ENCODE results near the gene FGD1. TPM values are rescaled to one million over a fixed set of nuclear protein-coding genes. Genes with fewer than 3 reads are reported as not detected.

The FGD1 gene
- total and polyA plus RNA-seq, 2 of the 8 experiments (the other 6 are each of a cell fraction or from before 2014, with no cell fraction given) = 6.8 to 34.9 TPM

DNA sequence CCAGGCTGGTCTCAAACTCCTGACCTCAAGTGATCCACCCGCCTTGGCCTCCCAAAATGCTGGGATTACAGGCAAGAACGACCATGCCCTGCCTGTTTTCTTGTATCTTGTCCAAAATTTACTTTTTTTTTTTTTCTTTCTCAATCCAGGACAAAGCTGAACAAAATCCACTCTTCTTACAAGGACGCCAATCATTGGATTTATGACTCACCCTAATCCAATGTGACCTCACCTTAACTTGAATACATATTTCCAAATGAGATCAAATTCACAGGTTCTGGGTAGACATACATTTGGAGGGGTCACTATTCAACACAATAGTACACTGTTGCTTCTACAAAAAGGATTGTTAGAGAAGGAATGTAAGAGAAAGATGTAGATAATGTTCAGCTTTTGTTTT, 73.9 kb downstream of the FGD1 start:
- Histone ChIP-seq H3K4me3 (ENCODE audit: extremely low read depth in 1 of 4, insufficient read depth in 2 of 4, low read depth in 3 of 4, low read length in 4 of 4) (no peak overlapping the region), H3K23ac (ENCODE audit: insufficient read length) (no peak overlapping the region), H4K91ac (replicated peaks; ENCODE audit: insufficient read length, low read length) (no peak overlapping the region), H4K20me1 (replicated peaks in 1 of 2; ENCODE audit: control insufficient read depth in 1 of 2, insufficient read depth in 2 of 2, low read length in 2 of 2) (no peaks in the 10 kb centered on the region), H3K9ac (replicated peaks in 1 of 4; ENCODE audit: extremely low read depth in 1 of 4, low read depth in 3 of 4, low read length in 3 of 4) (no peak overlapping the region), H3K14ac (ENCODE audit: insufficient read length) (no peak overlapping the region), H3K27ac (ENCODE audit: low read depth, low read length) (no peak overlapping the region), H2BK120ac (replicated peaks; ENCODE audit: low read depth, low read length) (no peak overlapping the region), H2BK5ac (ENCODE audit: low read depth, low read length) (no peak overlapping the region), H3K18ac (ENCODE audit: extremely low read depth, low read length) (no peak overlapping the region), H3K79me2 (ENCODE audit: control insufficient read depth in 1 of 2, insufficient read depth in 2 of 2, low read length in 2 of 2) (no peaks in the 10 kb centered on the region), H2BK12ac (ENCODE audit: low read depth, low read length) (no peak overlapping the region), H2AK5ac (ENCODE audit: low read depth, low read length) (no peak overlapping the region), H3K4me2 (ENCODE audit: insufficient read depth in 1 of 2, low read depth in 2 of 2, low read length in 2 of 2) (no peak overlapping the region), H3K79me1 (ENCODE audit: low read depth, low read length) (no peaks in the 10 kb centered on the region), H3K4ac (replicated peaks; ENCODE audit: insufficient read length, low read depth, low read length) (no peak overlapping the region), H2BK15ac (ENCODE audit: low read length) (no peak overlapping the region), H4K5ac (ENCODE audit: insufficient read length, low read depth, low read length) (no peak overlapping the region), H4K8ac (ENCODE audit: extremely low read depth, insufficient read depth, low read length) (no peak overlapping the region), H3K27me3 (replicated peaks in 1 of 4; ENCODE audit: control insufficient read depth in 3 of 4, extremely low read depth in 1 of 4, insufficient read depth in 3 of 4, low read length in 3 of 4) (no peaks in the 10 kb centered on the region), H3K56ac (replicated peaks; ENCODE audit: insufficient read length, low read depth, low read length) (no peak overlapping the region), H3K36me3 (ENCODE audit: control insufficient read depth in 2 of 4, insufficient read depth in 4 of 4, low read length in 3 of 4) (no peaks in the 10 kb centered on the region), H3K4me1 (replicated peaks in 1 of 4; ENCODE audit: control insufficient read depth in 3 of 4, insufficient read depth in 4 of 4, low read length in 3 of 4) (no peaks in the 10 kb centered on the region), H3K23me2 (ENCODE audit: low read depth, low read length) (no peaks in the 10 kb centered on the region), H2AFZ (ENCODE audit: low read length) (no peak overlapping the region), H3K9me3 (ENCODE audit: insufficient read depth in 2 of 2, low read depth in 1 of 2, low read length in 1 of 2) (no peaks in the 10 kb centered on the region), H2BK20ac (ENCODE audit: low read length) (no peak overlapping the region)
- FAIRE-seq (no peak), DNase-seq (ENCODE audit: low read depth in 1 of 2, low spot score in 2 of 2) (no peak)
- 93% methylated on average over 2 of the region's 3 CpGs; no CpG with 5 or more reads in 1 of the 2 experiments for WGBS, 2 experiments (ENCODE audit: extremely low coverage in 1 of 2, insufficient coverage in 1 of 2, insufficient read length in 1 of 2, insufficient replicate concordance in 2 of 2, low coverage in 1 of 2, low lambda C conversion rate in 2 of 2, missing lambda C conversion rate in 1 of 2)
- TF ChIP-seq POU5F1 (IDR thresholded peaks at IDR 0.05; ENCODE audit: low read depth, low read length) = no peak
- no peak for TF ChIP-seq SIX5 (IDR thresholded peaks at IDR 0.05; ENCODE audit: low read depth, low read length)
- no peak for TF ChIP-seq SIRT6 (IDR thresholded peaks at IDR 0.05; ENCODE audit: low read length)
- no peak for TF ChIP-seq RXRA (IDR thresholded peaks at IDR 0.05; ENCODE audit: insufficient read depth, low read depth, low read length)
- no peak for TF ChIP-seq BRCA1 (IDR thresholded peaks at IDR 0.05; ENCODE audit: low read depth, low read length)
- TF ChIP-seq CHD1 (IDR thresholded peaks at IDR 0.05; ENCODE audit: low read depth, low read length) = no peak
- TF ChIP-seq BACH1 (IDR thresholded peaks at IDR 0.05; ENCODE audit: low read length) = no peak
- ChIA-PET POLR2A (ENCODE audit: partially characterized antibody) (no interaction called here), CTCF (ENCODE audit: partially characterized antibody) (interaction anchor here (1.1 kb wide), 1 partner anchor 38 kb away, joined by 3 read pairs; no protein-coding TSS in a partner anchor)
